GM06990 (cell line): ENCODE results near the gene C2CD2.

Experiments
- DNase-seq: peaks from one replicate; pipeline ENCODE4 v3.0.0-alpha.2; 2011; ENCODE audit not compliant: insufficient read length; ENCODE audit errors: extremely low read depth
- H3K27me3 ChIP-seq: replicated peaks from 2 replicates; pipeline ENCODE4 v1.6.0; 2011; ENCODE audit warnings: low read length; ENCODE audit not compliant: control insufficient read depth, insufficient read depth
- H3K36me3 ChIP-seq: 2 replicates; pipeline ENCODE4 v1.5.1; 2011; ENCODE audit warnings: low read length; ENCODE audit not compliant: control insufficient read depth, insufficient read depth
- H3K4me3 ChIP-seq: replicated peaks from 2 replicates; pipeline ENCODE4 v1.5.1; 2011; ENCODE audit warnings: low read depth, mild to moderate bottlenecking, control low read depth, low read length
- TF ChIP-seq, protein P1 (sequence below): IDR thresholded peaks from 2 replicates; pipeline ENCODE4 v1.5.1; 2011; ENCODE audit warnings: low read length, control low read depth, mild to moderate bottlenecking, inconsistent platforms; ENCODE audit not compliant: insufficient read depth, poor library complexity, severe bottlenecking

C2CD2 gene

DNA sequence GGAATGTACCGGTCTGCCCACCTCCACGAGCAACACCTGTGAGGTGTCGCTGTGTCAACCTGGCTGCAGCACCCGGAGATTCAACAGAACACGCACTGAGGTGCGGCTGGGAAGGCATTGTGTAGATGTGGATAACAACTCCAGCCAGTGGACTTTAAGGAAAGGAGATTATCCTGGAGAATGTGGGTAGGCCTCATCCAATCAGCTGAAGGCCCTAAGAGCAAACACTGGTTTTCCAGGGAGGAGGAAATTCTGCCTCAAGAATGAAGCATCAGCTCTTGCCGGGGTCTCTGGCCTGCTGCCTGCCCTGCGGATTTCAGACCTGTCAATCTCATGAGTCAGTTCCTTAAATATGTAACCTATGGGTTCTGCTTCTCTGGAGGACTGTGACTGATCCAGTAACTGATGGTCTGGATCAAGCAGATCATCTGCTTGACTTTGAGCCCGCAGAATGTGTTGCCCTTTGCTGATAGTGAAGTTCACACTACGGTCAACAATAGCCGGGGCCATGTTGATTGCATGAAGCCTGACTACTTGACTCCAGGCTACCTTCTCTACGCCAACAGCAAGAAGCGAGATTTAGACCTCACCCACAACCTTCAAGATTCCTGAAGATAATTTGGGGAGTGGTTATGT lies 58.8 kb downstream of the C2CD2 start:
- TF ChIP-seq, protein P1, sequence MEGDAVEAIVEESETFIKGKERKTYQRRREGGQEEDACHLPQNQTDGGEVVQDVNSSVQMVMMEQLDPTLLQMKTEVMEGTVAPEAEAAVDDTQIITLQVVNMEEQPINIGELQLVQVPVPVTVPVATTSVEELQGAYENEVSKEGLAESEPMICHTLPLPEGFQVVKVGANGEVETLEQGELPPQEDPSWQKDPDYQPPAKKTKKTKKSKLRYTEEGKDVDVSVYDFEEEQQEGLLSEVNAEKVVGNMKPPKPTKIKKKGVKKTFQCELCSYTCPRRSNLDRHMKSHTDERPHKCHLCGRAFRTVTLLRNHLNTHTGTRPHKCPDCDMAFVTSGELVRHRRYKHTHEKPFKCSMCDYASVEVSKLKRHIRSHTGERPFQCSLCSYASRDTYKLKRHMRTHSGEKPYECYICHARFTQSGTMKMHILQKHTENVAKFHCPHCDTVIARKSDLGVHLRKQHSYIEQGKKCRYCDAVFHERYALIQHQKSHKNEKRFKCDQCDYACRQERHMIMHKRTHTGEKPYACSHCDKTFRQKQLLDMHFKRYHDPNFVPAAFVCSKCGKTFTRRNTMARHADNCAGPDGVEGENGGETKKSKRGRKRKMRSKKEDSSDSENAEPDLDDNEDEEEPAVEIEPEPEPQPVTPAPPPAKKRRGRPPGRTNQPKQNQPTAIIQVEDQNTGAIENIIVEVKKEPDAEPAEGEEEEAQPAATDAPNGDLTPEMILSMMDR = no peak
- DNase-seq = no peak
- Histone ChIP-seq H3K4me3 (no peak overlapping the region), H3K27me3 (no peaks in the 10 kb centered on the region), H3K36me3 (peaks cover 11% of the 10 kb centered on the region)

DNA sequence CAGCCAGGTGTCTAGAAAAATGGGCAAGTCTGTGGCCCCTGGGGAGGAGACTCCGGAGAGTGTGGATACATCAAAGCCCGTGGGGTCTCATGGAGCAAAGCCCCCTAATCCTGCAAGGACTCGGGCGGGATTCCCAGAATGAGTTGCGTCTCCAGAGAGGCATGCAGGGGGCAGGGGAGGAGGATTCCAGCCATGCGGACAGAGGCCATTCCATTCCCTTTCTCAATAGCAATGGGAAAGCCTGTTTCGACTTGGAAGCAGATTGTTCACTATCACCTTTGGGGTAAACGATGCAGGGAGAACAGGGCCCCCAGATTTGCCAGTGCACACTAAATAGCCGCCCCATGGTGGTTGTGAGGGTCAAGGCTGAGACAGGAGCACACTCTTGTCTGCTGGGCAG lies 59.3 kb downstream of the C2CD2 start:
- DNase-seq = no peak
- Histone ChIP-seq H3K36me3 (peaks cover 11% of the 10 kb centered on the region), H3K4me3 (no peak overlapping the region), H3K27me3 (no peaks in the 10 kb centered on the region)
- TF ChIP-seq, protein P1 = no peak

DNA sequence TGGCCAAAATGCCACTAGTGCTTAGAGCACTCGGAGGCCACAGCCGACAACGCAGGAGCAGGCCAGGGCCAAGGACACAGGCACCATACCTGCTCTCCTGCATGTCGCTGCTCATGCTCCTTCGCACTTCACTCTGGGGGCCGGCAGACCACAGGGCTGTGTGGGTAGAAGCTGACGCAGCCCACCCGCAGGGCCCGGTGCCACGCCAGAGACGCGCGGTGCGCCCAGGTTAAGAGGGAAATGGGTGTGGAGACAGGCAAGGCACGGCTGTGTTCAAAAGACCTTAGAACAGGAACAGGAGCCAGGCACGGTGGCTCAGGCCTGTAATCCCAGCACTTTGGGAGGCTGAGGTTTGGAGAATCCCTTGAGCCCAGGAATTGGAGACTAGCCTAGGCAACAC lies 61.1 kb downstream of the C2CD2 start:
- TF ChIP-seq, protein P1 = no peak
- peaks cover 8% of the 10 kb centered on the region for H3K36me3 ChIP-seq
- no peak for DNase-seq
- no peak overlapping the region for H3K4me3 ChIP-seq
- no peaks in the 10 kb centered on the region for H3K27me3 ChIP-seq

DNA sequence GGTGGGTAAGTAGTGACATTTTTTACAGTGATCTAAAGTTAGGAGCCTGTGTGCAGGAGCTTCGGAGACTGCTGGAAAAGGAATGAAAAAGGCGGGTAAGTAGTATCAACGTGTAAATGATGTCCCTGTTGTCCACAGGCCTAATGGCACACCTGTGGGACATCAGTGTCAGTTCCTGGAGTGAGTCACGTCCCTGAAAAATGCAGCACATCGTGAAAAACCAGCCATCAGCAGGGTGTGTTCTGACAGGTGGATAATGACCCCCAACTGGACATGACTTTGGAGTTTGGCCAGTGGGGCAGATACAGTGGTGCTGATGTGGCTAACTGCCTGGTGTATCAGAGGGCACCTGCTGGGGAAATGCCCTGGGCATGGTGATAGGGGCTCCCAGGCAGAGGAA lies 62.7 kb downstream of the C2CD2 start:
- no peak for DNase-seq
- peaks cover 6% of the 10 kb centered on the region for H3K36me3 ChIP-seq
- no peak overlapping the region for H3K4me3 ChIP-seq

DNA sequence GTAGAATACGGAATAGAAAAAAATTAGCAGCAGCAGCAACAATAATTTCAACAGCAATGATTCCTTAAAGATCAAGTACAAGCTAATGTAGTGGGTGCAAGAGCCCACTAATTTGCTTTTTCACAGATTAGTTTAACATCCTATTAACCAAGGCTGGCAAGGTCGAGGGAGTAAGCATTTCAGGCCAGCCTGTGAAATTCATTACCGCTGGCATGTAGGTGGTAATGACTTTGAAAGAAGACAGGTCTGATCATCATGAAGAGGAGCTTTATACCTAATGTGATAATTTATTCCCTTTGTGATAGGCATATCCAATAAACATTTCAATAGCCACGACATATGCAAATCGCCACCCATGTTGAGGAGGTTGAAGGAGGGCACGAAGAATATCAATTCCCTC lies 63.5 kb downstream of the C2CD2 start:
- TF ChIP-seq, protein P1 = no peak
- no peak for DNase-seq
- Histone ChIP-seq H3K27me3 (no peaks in the 10 kb centered on the region), H3K36me3 (peaks cover 6% of the 10 kb centered on the region), H3K4me3 (no peak overlapping the region)

More for the DNA sequence above, 62.7 kb downstream of the C2CD2 start:
- H3K27me3 ChIP-seq = no peaks in the 10 kb centered on the region
- TF ChIP-seq, protein P1 = no peak
